ENCODE measurements around the gene NAA80. TPM values are rescaled to one million over a fixed set of nuclear protein-coding genes. Genes with fewer than 3 reads are reported as not detected.

Gene NAA80
- total and polyA plus RNA-seq, 2 of the 13 experiments (the other 11 are each of a cell fraction or from before 2014, with no cell fraction given) = 3.4 to 8.7 TPM

DNA sequence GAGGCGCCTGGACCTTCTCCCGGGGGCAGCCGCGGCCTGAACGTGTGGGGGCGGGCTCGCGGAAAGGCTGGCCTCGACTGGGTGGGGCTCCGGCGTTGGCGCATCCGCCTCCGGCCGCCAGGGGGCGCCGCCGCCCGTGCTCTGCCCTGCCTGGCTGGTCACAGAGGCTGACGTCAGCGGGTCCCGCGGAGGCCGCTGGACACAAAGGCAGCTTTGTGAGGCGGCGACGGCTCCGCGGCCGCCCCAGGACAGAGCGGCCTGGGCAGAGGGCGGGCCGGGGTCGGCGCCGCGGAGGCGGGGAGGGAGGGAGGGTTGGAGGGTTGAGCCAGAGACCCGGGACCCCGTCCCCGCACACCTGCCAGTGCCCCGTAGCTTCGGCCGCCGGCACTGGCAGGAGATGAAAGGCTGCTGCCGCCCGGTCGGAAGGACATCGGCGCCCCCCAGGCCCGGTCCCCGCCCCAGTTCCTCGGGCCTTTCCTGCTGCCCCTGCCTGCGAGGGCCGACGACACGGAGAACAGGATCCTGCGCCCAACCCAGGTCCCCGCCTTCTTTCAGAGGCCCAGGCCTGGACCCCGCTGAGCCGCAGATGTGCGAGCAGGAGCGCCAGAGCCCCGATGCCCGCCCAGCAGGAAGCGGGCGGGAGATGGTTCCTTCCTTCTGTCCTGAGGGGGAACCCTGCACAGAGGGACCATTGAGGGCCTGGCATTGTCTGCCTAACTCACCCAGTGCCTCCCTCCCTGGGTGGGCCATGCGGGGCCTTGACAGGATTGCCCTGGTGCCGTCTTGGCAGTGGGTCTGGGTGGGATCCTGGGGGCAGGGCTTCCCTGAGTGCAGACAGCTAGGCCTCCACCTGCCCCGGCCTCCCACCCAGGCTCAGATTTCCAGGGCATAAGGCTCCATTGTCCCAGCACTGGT, 38.9 kb downstream of the NAA80 start (continued):
- TF ChIP-seq, protein P1, sequence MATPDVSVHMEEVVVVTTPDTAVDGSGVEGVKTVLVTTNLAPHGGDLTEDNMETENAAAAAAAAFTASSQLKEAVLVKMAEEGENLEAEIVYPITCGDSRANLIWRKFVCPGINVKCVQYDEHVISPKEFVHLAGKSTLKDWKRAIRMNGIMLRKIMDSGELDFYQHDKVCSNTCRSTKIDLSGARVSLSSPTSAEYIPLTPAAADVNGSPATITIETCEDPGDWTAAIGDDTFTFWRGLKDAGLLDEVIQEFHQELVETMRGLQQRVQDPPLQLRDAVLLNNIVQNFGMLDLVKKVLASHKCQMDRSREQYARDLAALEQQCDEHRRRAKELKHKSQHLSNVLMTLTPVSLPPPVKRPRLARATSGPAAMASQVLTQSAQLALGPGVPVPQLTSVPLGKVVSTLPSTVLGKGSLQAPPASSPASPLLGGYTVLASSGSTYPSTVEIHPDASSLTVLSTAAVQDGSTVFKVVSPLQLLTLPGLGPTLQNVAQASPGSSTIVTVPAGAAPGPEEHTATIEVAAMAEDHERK (CRISPR knock-in tag; IDR thresholded peaks at IDR 0.05; ENCODE audit: low read depth) = 0 out of 2 replicates have a peak, but pooled peaks have one; percentile 23
- TF ChIP-seq JARID2 (CRISPR knock-in tag; IDR thresholded peaks at IDR 0.05; ENCODE audit: insufficient replicate concordance) = no peak
- 0 out of 2 replicates have a peak, but pooled peaks have one; percentile 27 for TF ChIP-seq MAF1 (CRISPR knock-in tag; IDR thresholded peaks at IDR 0.05; ENCODE audit: borderline replicate concordance)
- no peak for TF ChIP-seq PBX3 (CRISPR knock-in tag; IDR thresholded peaks at IDR 0.05; ENCODE audit: borderline replicate concordance)
- TF ChIP-seq GMEB1 (CRISPR knock-in tag; IDR thresholded peaks at IDR 0.05; ENCODE audit: borderline replicate concordance) = no peak
- TF ChIP-seq XBP1 (CRISPR knock-in tag; IDR thresholded peaks at IDR 0.05) = no peak
- no peak for TF ChIP-seq CCAR2 (optimal IDR thresholded peaks at IDR 0.05; ENCODE audit: low read depth, low read length)
- peak; percentile 59; the same call in 1 of the 2 replicates for TF ChIP-seq ESRRA (CRISPR knock-in tag; IDR thresholded peaks at IDR 0.05; ENCODE audit: low read depth)
- TF ChIP-seq ZNF468 (CRISPR knock-in tag; IDR thresholded peaks at IDR 0.05) = no peak
- TF ChIP-seq RNF2 (conservative IDR thresholded peaks at IDR 0.05; ENCODE audit: low read depth) = no peak
- TF ChIP-seq SKIL (CRISPR knock-in tag; IDR thresholded peaks at IDR 0.05; ENCODE audit: borderline replicate concordance) = peak; percentile 92
- TF ChIP-seq EED (CRISPR knock-in tag; IDR thresholded peaks at IDR 0.05) = peak; percentile 52; the same call in 1 of the 2 replicates
- TF ChIP-seq MED8 (CRISPR knock-in tag; IDR thresholded peaks at IDR 0.05; ENCODE audit: insufficient replicate concordance) = peak; percentile 97
- TF ChIP-seq, protein P2, sequence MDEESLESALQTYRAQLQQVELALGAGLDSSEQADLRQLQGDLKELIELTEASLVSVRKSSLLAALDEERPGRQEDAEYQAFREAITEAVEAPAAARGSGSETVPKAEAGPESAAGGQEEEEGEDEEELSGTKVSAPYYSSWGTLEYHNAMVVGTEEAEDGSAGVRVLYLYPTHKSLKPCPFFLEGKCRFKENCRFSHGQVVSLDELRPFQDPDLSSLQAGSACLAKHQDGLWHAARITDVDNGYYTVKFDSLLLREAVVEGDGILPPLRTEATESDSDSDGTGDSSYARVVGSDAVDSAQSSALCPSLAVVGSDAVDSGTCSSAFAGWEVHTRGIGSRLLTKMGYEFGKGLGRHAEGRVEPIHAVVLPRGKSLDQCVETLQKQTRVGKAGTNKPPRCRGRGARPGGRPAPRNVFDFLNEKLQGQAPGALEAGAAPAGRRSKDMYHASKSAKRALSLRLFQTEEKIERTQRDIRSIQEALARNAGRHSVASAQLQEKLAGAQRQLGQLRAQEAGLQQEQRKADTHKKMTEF (CRISPR knock-in tag; IDR thresholded peaks at IDR 0.05) = peak; percentile 98
- TF ChIP-seq ZNF597 (CRISPR knock-in tag; IDR thresholded peaks at IDR 0.05) = no peak
- peak; percentile 88 for TF ChIP-seq CREB1 (IDR thresholded peaks at IDR 0.05)
- TF ChIP-seq CREB1 (CRISPR knock-in tag; IDR thresholded peaks at IDR 0.05) = peak; percentile 48; the same call in 1 of the 2 replicates
- peak; percentile 28; the same call in 1 of the 2 replicates for TF ChIP-seq MIXL1 (CRISPR knock-in tag; IDR thresholded peaks at IDR 0.05)
